ENCODE data around the gene YAF2. TPM values are rescaled to one million over a fixed set of nuclear protein-coding genes. Genes with fewer than 3 reads are reported as not detected.

Gene YAF2
- total and polyA plus RNA-seq, 2 experiments from 2014 or later: 15.3 to 35.5 TPM

- no peaks in the 10 kb centered on the region for H3K27me3 ChIP-seq
- no peaks in the 10 kb centered on the region for H3K36me3 ChIP-seq (replicated peaks; ENCODE audit: insufficient read depth, low read depth)
- no peak overlapping the region for H3K4me2 ChIP-seq
- no peak for TF ChIP-seq EZH2 (IDR thresholded peaks at IDR 0.05; ENCODE audit: borderline replicate concordance)
- TF ChIP-seq CTCF (IDR thresholded peaks at IDR 0.05; ENCODE audit: poor library complexity): no peak
- no peak for TF ChIP-seq EZH2phosphoT487 (IDR thresholded peaks at IDR 0.05; ENCODE audit: low read depth, severe bottlenecking, unreplicated experiment)
- WGBS (ENCODE audit: low lambda C conversion rate, missing lambda C conversion rate): 97% methylated on average over 2 of the region's 2 CpGs
- no peak overlapping the region for H3K4me3 ChIP-seq
- peaks cover 3% of the 10 kb centered on the region for H3K79me2 ChIP-seq
- no peak overlapping the region for H2AFZ ChIP-seq
- no peaks in the 10 kb centered on the region for H4K20me1 ChIP-seq (ENCODE audit: insufficient read depth, poor library complexity, severe bottlenecking)
- DNase-seq (ENCODE audit: low spot score): no peak
- H3K27ac ChIP-seq: no peak overlapping the region
- H3K4me1 ChIP-seq (ENCODE audit: insufficient read depth): no peaks in the 10 kb centered on the region
- no peaks in the 10 kb centered on the region for H3K9me2 ChIP-seq (replicated peaks; ENCODE audit: insufficient read depth)
- no peaks in the 10 kb centered on the region for H3K9me3 ChIP-seq (ENCODE audit: low read depth)
These were observed 55.7 kb downstream of the YAF2 start for GRCh38 chr12:42182394-42182793.

- H3K4me3 ChIP-seq: no peak overlapping the region
- no peaks in the 10 kb centered on the region for H3K9me3 ChIP-seq (ENCODE audit: low read depth)
- H3K79me2 ChIP-seq: peaks cover 3% of the 10 kb centered on the region
- no peaks in the 10 kb centered on the region for H3K27me3 ChIP-seq
- peak; percentile 8 for DNase-seq (ENCODE audit: low spot score)
- H3K4me2 ChIP-seq: no peak overlapping the region
- H3K9me2 ChIP-seq (replicated peaks; ENCODE audit: insufficient read depth): no peaks in the 10 kb centered on the region
- WGBS (ENCODE audit: low lambda C conversion rate, missing lambda C conversion rate): 73% methylated on average over 2 of the region's 2 CpGs
- H3K36me3 ChIP-seq (replicated peaks; ENCODE audit: insufficient read depth, low read depth): no peaks in the 10 kb centered on the region
- H3K27ac ChIP-seq: no peak overlapping the region
- no peak overlapping the region for H2AFZ ChIP-seq
- H4K20me1 ChIP-seq (ENCODE audit: insufficient read depth, poor library complexity, severe bottlenecking): no peaks in the 10 kb centered on the region
- TF ChIP-seq EZH2phosphoT487 (IDR thresholded peaks at IDR 0.05; ENCODE audit: low read depth, severe bottlenecking, unreplicated experiment) (no peak), CTCF (IDR thresholded peaks at IDR 0.05; ENCODE audit: poor library complexity) (no peak), EZH2 (IDR thresholded peaks at IDR 0.05; ENCODE audit: borderline replicate concordance) (no peak)
- H3K4me1 ChIP-seq (ENCODE audit: insufficient read depth): no peaks in the 10 kb centered on the region
These were observed 57.0 kb downstream of the YAF2 start for GRCh38 chr12:42180990-42181596.

GRCh38 chr12:42178101-42178500 lies 59.9 kb downstream of the YAF2 start:
- Histone ChIP-seq H3K79me2 (peaks cover 7% of the 10 kb centered on the region), H3K36me3 (replicated peaks; ENCODE audit: insufficient read depth, low read depth) (no peaks in the 10 kb centered on the region), H3K4me2 (no peak overlapping the region), H2AFZ (no peak overlapping the region), H3K9me2 (replicated peaks; ENCODE audit: insufficient read depth) (no peaks in the 10 kb centered on the region), H3K27ac (no peak overlapping the region), H4K20me1 (ENCODE audit: insufficient read depth, poor library complexity, severe bottlenecking) (no peaks in the 10 kb centered on the region), H3K27me3 (no peaks in the 10 kb centered on the region), H3K4me1 (ENCODE audit: insufficient read depth) (no peaks in the 10 kb centered on the region), H3K9me3 (ENCODE audit: low read depth) (no peaks in the 10 kb centered on the region), H3K4me3 (no peak overlapping the region)
- whole genome bisulfite sequencing (ENCODE audit: low lambda C conversion rate, missing lambda C conversion rate): 78% methylated on average over 2 of the region's 2 CpGs
- no peak for DNase-seq (ENCODE audit: low spot score)
- TF ChIP-seq CTCF (IDR thresholded peaks at IDR 0.05; ENCODE audit: poor library complexity) (no peak), EZH2phosphoT487 (IDR thresholded peaks at IDR 0.05; ENCODE audit: low read depth, severe bottlenecking, unreplicated experiment) (no peak), EZH2 (IDR thresholded peaks at IDR 0.05; ENCODE audit: borderline replicate concordance) (no peak)
